Ishikawa (cell line): ENCODE results near the gene FASTK.

ENCODE experiments used
- CEBPB ChIP-seq: IDR thresholded peaks from 2 replicates; pipeline ENCODE4 v1.6.1; 2012
- EGR1 ChIP-seq: IDR thresholded peaks from 2 replicates; pipeline ENCODE4 v1.6.1; 2012
- EP300 ChIP-seq: IDR thresholded peaks from 2 replicates; pipeline ENCODE4 v1.6.1; 2012; ENCODE audit warnings: borderline replicate concordance
- FOXM1 ChIP-seq: IDR thresholded peaks from 2 replicates; pipeline ENCODE4 v1.6.1; 2012; ENCODE audit warnings: low read depth, borderline replicate concordance
- MAX ChIP-seq: IDR thresholded peaks from 2 replicates; pipeline ENCODE4 v1.6.1; 2012
- RAD21 ChIP-seq: IDR thresholded peaks from 2 replicates; pipeline ENCODE4 v1.6.1; 2012; ENCODE audit warnings: low read depth
- REST ChIP-seq: IDR thresholded peaks from 2 replicates; pipeline ENCODE4 v1.6.1; 2012; ENCODE audit warnings: low read depth, mild to moderate bottlenecking
- TAF1 ChIP-seq: IDR thresholded peaks from 2 replicates; pipeline ENCODE4 v1.6.1; 2012; ENCODE audit warnings: low read depth, mild to moderate bottlenecking
- TCF12 ChIP-seq: IDR thresholded peaks from 2 replicates; pipeline ENCODE4 v1.6.1; 2012; ENCODE audit warnings: low read depth
- TEAD4 ChIP-seq: IDR thresholded peaks from 2 replicates; pipeline ENCODE4 v1.6.1; 2012
- USF1 ChIP-seq: IDR thresholded peaks from 2 replicates; pipeline ENCODE4 v1.6.1; 2012
- YY1 ChIP-seq: IDR thresholded peaks from 2 replicates; pipeline ENCODE4 v1.6.1; 2012; ENCODE audit warnings: low read depth
- ZBTB7A ChIP-seq: IDR thresholded peaks from 2 replicates; pipeline ENCODE4 v1.6.1; 2012; ENCODE audit warnings: low read depth

- TF ChIP-seq REST (no peak), EP300 (no peak), YY1 (no peak), FOXM1 (no peak), TEAD4 (no peak), MAX (no peak), RAD21 (no peak), TCF12 (no peak), TAF1 (no peak), CEBPB (no peak), USF1 (no peak), ZBTB7A (no peak), EGR1 (no peak)
These were observed 39.8 kb downstream of the FASTK start for GRCh38 chr7:151040616-151041375.
